HepG2 (cell line): ENCODE results near the gene CAPRIN2. TPM values are rescaled to one million over a fixed set of nuclear protein-coding genes. Genes with fewer than 3 reads are reported as not detected.

Experiments
- ATAC-seq: fragments of 200-7000 bp; cut with Tn5 transposase; 3 replicates; pipeline ENCODE4 v1.9.1; 2020; ENCODE audit warnings: mild to moderate bottlenecking, moderate library complexity
- BruUV-seq: library from RNA; stranded (reverse); fragments of 400-500 nt; replicated peaks from 2 replicates; lab custom pipeline; 2021; lab: Mats Ljungman, UMichigan
- CTCF ChIA-PET: fragments of 300-600 bp; formaldehyde crosslinking; extraction: SDS; loops from one replicate; lab custom pipeline; 2021; ENCODE audit warnings: low total read pairs, inconsistent platforms, low intra/inter-chr PET ratio; lab: Yijun Ruan, JAX
- POLR2A ChIA-PET: fragments of 350-600 bp; sonication (Branson Sonifier 250); formaldehyde crosslinking; loops from one replicate; lab custom pipeline; 2020; ENCODE audit warnings: antibody characterized with exemption, inconsistent platforms; lab: Yijun Ruan, JAX
- DNase-seq: peaks from one replicate; pipeline ENCODE4 v3.0.0-alpha.2; 2015; ENCODE audit warnings: low spot score
- FAIRE-seq: peaks from 3 replicates; lab custom pipeline; 2011; peaks lifted over from hg19 to GRCh38; lab: Jason Lieb, UNC
- H2AFZ ChIP-seq: one replicate; pipeline ENCODE4 v1.6.1; 2011; ENCODE audit warnings: low read length, inconsistent platforms
- H3K27ac ChIP-seq: fragments of 300-600 bp; 3 replicates; pipeline ENCODE4 v1.8.0; 2011; ENCODE audit warnings: mixed run types, mild to moderate bottlenecking, mixed read lengths, low read length, inconsistent platforms; ENCODE audit not compliant: insufficient read depth; ENCODE audit errors: extremely low read length
- H3K27me3 ChIP-seq, 2 experiments: fragments of 200-600 bp in 1 of 2; 2 replicates in 1 of 2; 3 replicates in 1 of 2; pipeline versions ENCODE4 v1.6.0 to v1.8.0; 2011; ENCODE audit warnings: low read length in 2 of 2, mild to moderate bottlenecking in 2 of 2, moderate library complexity in 2 of 2, inconsistent platforms in 1 of 2; ENCODE audit not compliant: insufficient read depth in 2 of 2, control insufficient read depth in 1 of 2
- H3K36me3 ChIP-seq, 2 experiments: fragments of 200-600 bp in 1 of 2; replicated peaks in 1 of 2; 2 replicates in 1 of 2; 3 replicates in 1 of 2; pipeline versions ENCODE4 v1.5.1 to v1.8.0; 2011; ENCODE audit warnings: low read length in 2 of 2, inconsistent platforms in 1 of 2; ENCODE audit not compliant: insufficient read depth in 2 of 2, control insufficient read depth in 1 of 2
- H3K4me1 ChIP-seq: 2 replicates; pipeline ENCODE4 v1.5.1; 2012; ENCODE audit warnings: low read length, inconsistent platforms; ENCODE audit not compliant: insufficient read depth
- H3K4me2 ChIP-seq: 2 replicates; pipeline ENCODE4 v1.6.0; 2011; ENCODE audit warnings: low read depth, low read length, inconsistent platforms
- H3K4me3 ChIP-seq, 3 experiments: fragments of 200-600 bp in 1 of 3; sonication (generic), shearing (Covaris generic) in 1 of 3; replicated peaks in 1 of 3; 2 replicates each; pipeline ENCODE4 v1.5.1; 2011 to 2016; ENCODE audit warnings: low read length in 3 of 3, inconsistent platforms in 2 of 3, low read depth in 2 of 3, mild to moderate bottlenecking in 2 of 3, control low read depth in 1 of 3, mixed read lengths in 1 of 3; ENCODE audit not compliant: insufficient read depth in 1 of 3
- H3K79me2 ChIP-seq: one replicate; pipeline ENCODE4 v1.6.1; 2011; ENCODE audit warnings: low read length, inconsistent platforms; ENCODE audit not compliant: insufficient read depth
- H3K9ac ChIP-seq: 2 replicates; pipeline ENCODE4 v1.6.0; 2011; ENCODE audit warnings: mild to moderate bottlenecking, low read depth, low read length, inconsistent platforms; ENCODE audit not compliant: insufficient read depth
- H3K9me3 ChIP-seq: 2 replicates; pipeline ENCODE4 v1.5.1; 2012; ENCODE audit warnings: mild to moderate bottlenecking, low read length
- H4K20me1 ChIP-seq: 2 replicates; pipeline ENCODE4 v1.6.0; 2011; ENCODE audit warnings: inconsistent platforms, mild to moderate bottlenecking, low read length, moderate library complexity; ENCODE audit not compliant: insufficient read depth
- AGO1 ChIP-seq: fragments of 200-400 bp; formaldehyde crosslinking; IDR thresholded peaks from 2 replicates; pipeline ENCODE4 v1.6.1; 2017; ENCODE audit warnings: mild to moderate bottlenecking, low read depth, low read length, moderate library complexity; ENCODE audit not compliant: poor library complexity, severe bottlenecking
- ARHGAP35 ChIP-seq: sonication (generic); formaldehyde crosslinking; IDR thresholded peaks from 2 replicates; pipeline ENCODE4 v1.9.0; 2022; ENCODE audit warnings: mild to moderate bottlenecking, inconsistent platforms, moderate library complexity, missing genetic modification reagents, borderline replicate concordance
- ARNT2 ChIP-seq: sonication (generic); formaldehyde crosslinking; IDR thresholded peaks from 2 replicates; pipeline ENCODE4 v1.8.0; 2022; ENCODE audit warnings: mild to moderate bottlenecking, low read depth, missing genetic modification reagents, moderate library complexity
- E2F1 ChIP-seq: sonication (generic); formaldehyde crosslinking; IDR thresholded peaks from 2 replicates; pipeline ENCODE4 v1.5.0; 2020; ENCODE audit warnings: missing genetic modification reagents
- GTF2F1 ChIP-seq: fragments of 150-350 bp; IDR thresholded peaks from 2 replicates; pipeline ENCODE4 v1.6.1; 2014; ENCODE audit warnings: low read length
- GZF1 ChIP-seq: sonication (generic); formaldehyde crosslinking; IDR thresholded peaks from 2 replicates; pipeline ENCODE4 v1.5.1; 2020; ENCODE audit warnings: mild to moderate bottlenecking, missing genetic modification reagents
- KDM5A ChIP-seq: fragments of 200-600 bp; sonication (generic); IDR thresholded peaks from 2 replicates; pipeline ENCODE4 v1.7.0; 2018; ENCODE audit warnings: antibody characterized with exemption, mild to moderate bottlenecking, low read length, borderline replicate concordance
- LCORL ChIP-seq, 2 experiments: fragments of 450-650 bp in 1 of 2; sonication (generic) in 1 of 2; formaldehyde crosslinking in 1 of 2; IDR thresholded peaks; 2 replicates each; pipeline versions ENCODE4 v1.5.0 to v1.6.1; 2017 to 2020; ENCODE audit warnings: antibody characterized with exemption in 1 of 2, missing genetic modification reagents in 1 of 2
- MEF2D ChIP-seq: sonication (generic); formaldehyde crosslinking; IDR thresholded peaks from 2 replicates; pipeline ENCODE4 v1.5.1; 2020; ENCODE audit warnings: mild to moderate bottlenecking, missing genetic modification reagents
- MYC ChIP-seq: sonication (generic); formaldehyde crosslinking; IDR thresholded peaks from 2 replicates; pipeline ENCODE4 v1.9.0; 2021; ENCODE audit warnings: missing genetic modification reagents, borderline replicate concordance
- NAIF1 ChIP-seq: sonication (generic); formaldehyde crosslinking; IDR thresholded peaks from 2 replicates; pipeline ENCODE4 v1.5.0; 2020; ENCODE audit warnings: mild to moderate bottlenecking, missing genetic modification reagents, borderline replicate concordance
- NFATC3 ChIP-seq: sonication (generic); formaldehyde crosslinking; IDR thresholded peaks from 2 replicates; pipeline ENCODE4 v1.5.1; 2020; ENCODE audit warnings: mild to moderate bottlenecking, missing genetic modification reagents
- REL ChIP-seq: sonication (generic); formaldehyde crosslinking; conservative IDR thresholded peaks from 2 replicates; pipeline ENCODE4 v1.8.0; 2022; ENCODE audit warnings: mild to moderate bottlenecking, missing genetic modification reagents, moderate library complexity
- RFX3 ChIP-seq: IDR thresholded peaks from 2 replicates; pipeline ENCODE4 v1.6.1; 2016; ENCODE audit warnings: missing biosample characterization, missing genetic modification reagents
- SYNCRIP ChIP-seq: fragments of 200-400 bp; formaldehyde crosslinking; IDR thresholded peaks from 2 replicates; pipeline ENCODE4 v1.6.1; 2018; ENCODE audit warnings: mild to moderate bottlenecking, low read depth, low read length; ENCODE audit not compliant: insufficient read depth
- TEAD3 ChIP-seq: optimal IDR thresholded peaks from 2 replicates; pipeline ENCODE3; 2016; ENCODE audit warnings: borderline replicate concordance
- ZNF12 ChIP-seq: sonication (generic); formaldehyde crosslinking; IDR thresholded peaks from 2 replicates; pipeline ENCODE4 v1.5.0; 2020; ENCODE audit warnings: missing genetic modification reagents
- ZNF780A ChIP-seq: sonication (generic); formaldehyde crosslinking; IDR thresholded peaks from 2 replicates; pipeline ENCODE4 v1.8.0; 2022; ENCODE audit warnings: mild to moderate bottlenecking, missing genetic modification reagents, moderate library complexity
- ZSCAN12 ChIP-seq: sonication (generic); formaldehyde crosslinking; IDR thresholded peaks from 2 replicates; pipeline ENCODE4 v1.9.0; 2021; ENCODE audit warnings: mild to moderate bottlenecking, missing genetic modification reagents
- WGBS: methylation state at CpG from one replicate; pipeline ENCODE4 v1.1.6; 2017; ENCODE audit warnings: low lambda C conversion rate; 5-methylcytosine and 5-hydroxymethylcytosine counted together
- in situ Hi-C: cut with HindIII; loops from 2 replicates; pipeline ENCODE4 v1.10.0; 2017; ENCODE audit warnings: low pct_unique_long_range_greater_than_20kb; ENCODE audit not compliant: extremely low pct_ligation_motif_present
- intact Hi-C: fragments of 100-400 bp; cut with micrococcal nuclease; formaldehyde crosslinking; loops from one replicate; pipeline ENCODE4 v1.10.0; 2022; ENCODE audit not compliant: unreplicated experiment
- polyA plus RNA-seq, 8 experiments: library from polyadenylated mRNA; depleted of rRNA in 3 of 8; stranded (reverse) in 7 of 8; unstranded in 1 of 8; fragments of >200 nt; fragmentation: Illumina TruSeq in 4 of 8; extraction: Trizol in 4 of 8; gene quantifications; 2 replicates each; pipeline versions ENCODE4 v1.2.1 to v1.2.3, GENCODE V29; 2011 to 2016; ENCODE audit warnings: low read depth in 4 of 8, missing spikeins in 1 of 8, mixed read lengths in 1 of 8; ENCODE audit not compliant: insufficient read depth in 1 of 8
- total RNA-seq, 5 experiments: library from RNA; depleted of rRNA; stranded (reverse); fragments of >200 nt; fragmentation: Illumina TruSeq; extraction: Trizol; gene quantifications; 2 replicates each; pipeline ENCODE4 v1.2.3, GENCODE V29; 2016; ENCODE audit warnings: low read depth in 1 of 5

Gene CAPRIN2
- total and polyA plus RNA-seq, 2 of the 13 experiments (the other 11 are each of a cell fraction or from before 2014, with no cell fraction given): 21.7 to 30.6 TPM

GRCh38 chr12:30755395-30755762, 628 bp upstream of the CAPRIN2 start:
- peak overlapping the region; percentile 53 to 95 (median 76) for H3K4me3 ChIP-seq
- DNase-seq (no peak), FAIRE-seq (no peak), ATAC-seq (no peak)
- H3K4me2 ChIP-seq: peak overlapping the region; percentile 88
- intact Hi-C loops: loop anchor here (2.0 kb wide), 3 partner anchors 23 to 51 kb away; no protein-coding TSS in a partner anchor
- ChIA-PET POLR2A (interaction anchor here (0.7 to 3.3 kb wide), 9 partner anchors 8 to 1115 kb away, joined by 3 to 19 read pairs (median 5); partner anchors contain the start of gene IPO8), CTCF (interaction anchor here (1.1 kb wide), 1 partner anchor 41 kb away, joined by 3 read pairs; no protein-coding TSS in a partner anchor)
- TSS peak; percentile 80 for BruUV-seq
- H3K27me3 ChIP-seq: no peaks in the 10 kb centered on the region; a peak in 1 of 5 replicates
- H3K4me1 ChIP-seq: peaks cover 45% of the 10 kb centered on the region
- no peaks in the 10 kb centered on the region for H4K20me1 ChIP-seq
- H3K36me3 ChIP-seq: no peaks in the 10 kb centered on the region; a peak in 1 of 5 replicates
- WGBS: 1% methylated on average over 7 of the region's 7 CpGs
- no peaks in the 10 kb centered on the region for H3K9me3 ChIP-seq
- H3K9ac ChIP-seq: peak overlapping the region; percentile 51
- peaks cover 34% of the 10 kb centered on the region for H3K79me2 ChIP-seq
- peak overlapping the region; percentile 63 for H3K27ac ChIP-seq
- H2AFZ ChIP-seq: peak overlapping the region; percentile 78
- in situ Hi-C loops: no loop called here
- TF ChIP-seq AGO1 (no peak), LCORL (IDR thresholded peaks at IDR 0.05) (no peak), LCORL (CRISPR knock-in tag; IDR thresholded peaks at IDR 0.05) (peak; percentile 31), NFATC3 (CRISPR knock-in tag) (peak; percentile 14; the same call in 1 of the 2 replicates), ZNF780A (no peak), ARNT2 (CRISPR knock-in tag) (no peak), RFX3 (CRISPR knock-in tag) (0 out of 2 replicates have a peak, but pooled peaks have one; percentile 3), KDM5A (0 out of 2 replicates have a peak, but pooled peaks have one; percentile 25), GZF1 (CRISPR knock-in tag) (no peak), ZNF12 (CRISPR knock-in tag) (no peak), TEAD3 (CRISPR knock-in tag) (no peak), E2F1 (CRISPR knock-in tag) (peak; percentile 13; the same call in 1 of the 2 replicates), ARHGAP35 (CRISPR knock-in tag) (no peak), SYNCRIP (no peak), MYC (no peak), ZSCAN12 (CRISPR knock-in tag) (0 out of 2 replicates have a peak, but pooled peaks have one; percentile 10), MEF2D (CRISPR knock-in tag) (peak; percentile 1; the same call in 1 of the 2 replicates), GTF2F1 (no peak), NAIF1 (0 out of 2 replicates have a peak, but pooled peaks have one; percentile 3), REL (CRISPR knock-in tag) (no peak)
